NAMALWA (cell line): ENCODE data around the gene NMBR.
A peak's percentile ranks its signal among the peaks of the same experiment; 100 is the strongest.
"Not testable (repeated sequence)": the region's sequence is repeated elsewhere in the genome, so short reads cannot be mapped to it uniquely, and the experiment has no call there.

Experiments used
- DNase-seq: peaks from one replicate; pipeline ENCODE4 v3.0.0-alpha.2; 2015; ENCODE audit warnings: low spot score

Gene NMBR

GRCh38 chr6:142154336-142154735 is 7.4 kb upstream of the NMBR start:
- no peak for DNase-seq

- no peak for DNase-seq
These were observed 6.3 kb upstream of the NMBR start for GRCh38 chr6:142153196-142153595.

DNA sequence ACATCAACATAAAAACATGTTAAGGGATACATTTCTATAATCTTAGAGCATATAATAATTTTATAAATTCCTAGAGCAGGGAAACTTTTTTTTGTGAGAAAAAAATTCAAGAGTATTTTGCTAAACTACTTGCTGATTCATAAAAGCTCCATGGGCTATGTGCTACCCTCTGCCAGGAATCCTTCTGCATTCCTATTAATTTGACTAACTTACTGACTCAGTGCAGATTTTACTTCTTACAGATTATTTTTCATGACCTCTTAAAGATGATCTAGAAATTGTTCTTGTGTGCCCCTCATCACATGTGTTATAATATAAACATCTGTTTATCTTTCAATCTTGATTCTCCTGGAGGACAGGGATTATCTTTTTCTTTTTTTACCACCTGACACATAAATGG is 5.8 kb upstream of the NMBR start:
- DNase-seq = no peak

DNA sequence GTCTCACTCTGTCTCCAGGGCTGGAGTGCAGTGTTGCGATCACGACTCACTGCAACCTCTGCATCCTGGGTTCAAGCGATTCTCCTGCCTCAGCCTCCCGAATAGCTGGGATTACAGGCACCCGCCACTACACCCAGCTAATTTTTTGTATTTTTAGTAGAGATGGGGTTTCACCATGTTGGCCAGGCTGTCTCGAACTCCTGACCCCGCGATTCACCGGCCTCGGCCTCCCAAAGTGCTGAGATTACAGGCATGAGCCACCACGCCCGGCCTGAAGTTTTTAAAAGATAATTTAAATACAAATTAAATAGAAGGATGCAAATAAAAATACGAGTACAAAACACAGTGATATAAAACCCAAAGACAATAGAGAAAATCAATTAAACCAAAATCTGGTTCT is 5.4 kb downstream of the NMBR start:
- not testable (repeated sequence) for DNase-seq

DNA sequence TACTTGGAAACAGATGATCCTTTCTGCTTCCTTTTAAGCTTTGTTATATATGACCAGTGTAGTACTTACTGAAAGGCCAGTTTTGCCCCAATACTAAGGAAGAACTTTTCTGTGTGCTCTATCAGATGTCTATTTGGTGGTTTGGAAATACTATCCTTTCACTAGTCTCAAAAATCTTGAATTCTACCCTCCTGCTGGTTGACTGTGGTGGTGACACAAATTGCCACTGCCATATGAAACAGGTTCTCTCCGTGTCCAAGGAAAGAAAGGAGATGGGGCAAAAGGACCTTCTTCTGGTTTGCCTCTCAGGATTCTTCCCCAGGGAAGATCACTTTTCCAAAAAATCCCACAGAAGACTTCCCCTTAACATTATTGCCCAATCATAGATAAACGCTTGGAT is 8.0 kb downstream of the NMBR start:
- no peak for DNase-seq

- no peak for DNase-seq
These were observed 14.3 kb downstream of the NMBR start, which contains the start of gene GJE1 for GRCh38 chr6:142132625-142133024. Gene GJE1 (plus strand): TSS chr6:142132925. CDS start chr6:142133159, 234 bp downstream.

GRCh38 chr6:142130814-142131213 is 16.1 kb downstream of the NMBR start:
- no peak for DNase-seq

DNA sequence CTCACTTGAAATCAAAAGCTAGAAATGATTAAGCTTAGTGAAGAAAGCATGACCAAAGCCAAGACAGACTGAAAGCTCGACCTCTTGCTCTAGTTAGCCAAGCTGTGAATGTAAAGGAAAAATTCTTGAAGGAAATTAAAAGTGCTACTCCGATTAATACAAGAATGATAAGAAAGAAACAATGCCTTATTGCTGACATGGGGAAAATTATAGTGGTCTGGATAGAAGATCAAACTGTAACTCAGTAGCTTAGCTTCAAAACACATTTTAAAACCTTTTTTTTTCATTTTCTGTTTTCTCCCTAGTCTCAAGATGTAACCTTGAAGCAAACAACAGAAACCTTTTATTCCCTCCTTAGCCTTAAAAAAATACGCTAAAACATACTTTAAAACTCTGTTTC is 25.6 kb downstream of the NMBR start:
- no peak for DNase-seq

DNA sequence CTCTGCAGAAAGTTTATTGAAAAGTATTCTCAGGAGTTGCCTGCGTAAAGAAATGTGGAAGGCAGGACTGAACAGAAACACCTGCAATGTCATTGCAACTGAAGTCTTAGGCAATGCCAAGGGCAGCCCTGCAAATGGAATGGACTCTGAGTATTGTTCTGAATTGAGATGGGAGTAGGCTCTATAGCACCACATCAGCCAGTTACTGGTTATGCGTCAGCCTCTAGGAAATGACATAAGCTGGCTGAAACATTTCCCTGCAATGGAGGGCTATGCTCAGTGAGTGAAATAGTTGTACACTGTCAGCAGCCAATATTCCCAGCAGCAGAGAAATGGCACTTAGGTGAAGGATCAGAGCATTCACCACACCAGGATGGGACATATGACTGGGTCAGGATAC is 28.0 kb downstream of the NMBR start:
- no peak for DNase-seq

GRCh38 chr6:142118328-142118727 is 28.6 kb downstream of the NMBR start:
- no peak for DNase-seq

DNA sequence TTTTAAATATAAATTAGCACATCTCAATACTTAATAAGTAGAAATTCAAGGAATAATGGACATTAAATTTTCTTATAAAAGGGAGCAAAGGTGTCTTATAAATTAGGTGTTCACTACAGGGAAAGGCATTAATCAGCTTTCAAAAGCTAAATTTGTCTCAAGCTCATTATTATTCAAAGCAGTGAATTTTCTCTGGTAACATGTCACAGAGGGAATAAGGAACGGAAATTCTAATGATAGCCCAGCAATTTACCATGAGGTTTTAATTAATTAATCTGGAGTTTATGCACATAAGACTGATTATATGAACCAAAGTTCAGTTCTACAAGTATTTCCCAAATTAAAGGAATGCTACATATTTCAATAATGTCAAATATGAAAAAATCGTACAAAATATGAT is 29.6 kb downstream of the NMBR start:
- no peak for DNase-seq

DNA sequence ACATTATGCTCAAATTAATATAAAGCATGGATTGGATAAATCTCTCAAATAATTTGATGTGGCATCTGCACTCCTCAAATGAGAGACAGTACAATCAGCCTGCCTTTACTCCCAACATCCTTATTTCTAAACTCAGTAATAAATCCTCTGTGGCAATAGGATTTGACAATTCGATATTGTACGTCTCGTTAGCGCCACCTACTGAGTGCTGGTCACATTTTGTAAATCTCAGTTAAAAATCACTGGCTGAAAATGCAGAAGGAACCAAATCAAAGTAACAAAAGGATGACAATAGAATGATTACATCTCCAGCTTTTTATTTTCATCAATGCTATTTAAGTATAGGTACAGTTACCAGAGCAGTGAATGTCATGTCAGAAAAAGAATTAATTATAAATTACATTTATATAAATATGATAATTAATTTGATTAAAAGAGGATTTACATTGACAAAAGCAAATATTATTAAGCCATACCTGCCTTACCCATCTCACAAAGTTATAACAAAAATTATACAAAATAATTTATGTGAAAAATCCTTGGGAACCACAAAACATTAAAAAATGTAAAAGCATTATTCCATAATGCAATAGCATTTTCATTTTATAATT is 34.4 kb downstream of the NMBR start:
- DNase-seq = peak; percentile 80

DNA sequence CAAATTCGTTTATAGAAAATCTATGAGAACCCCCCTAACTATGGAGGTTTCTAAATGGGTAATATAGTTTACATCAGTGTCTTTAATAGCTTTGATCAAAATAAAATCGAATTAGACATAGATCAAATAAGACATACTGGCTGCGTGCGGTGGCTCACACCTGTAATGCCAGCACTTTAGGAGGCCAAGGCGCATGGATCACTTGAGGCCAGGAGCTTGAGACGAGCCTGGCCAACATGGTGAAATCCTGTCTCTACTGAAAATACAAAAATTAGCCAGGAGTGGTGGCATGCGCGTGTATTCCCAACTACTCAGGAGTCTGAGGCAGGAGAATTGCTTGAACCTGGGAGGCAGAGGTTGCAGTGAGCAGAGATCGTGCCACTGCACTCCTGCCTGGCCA is 36.1 kb downstream of the NMBR start:
- DNase-seq = not testable (repeated sequence)

DNA sequence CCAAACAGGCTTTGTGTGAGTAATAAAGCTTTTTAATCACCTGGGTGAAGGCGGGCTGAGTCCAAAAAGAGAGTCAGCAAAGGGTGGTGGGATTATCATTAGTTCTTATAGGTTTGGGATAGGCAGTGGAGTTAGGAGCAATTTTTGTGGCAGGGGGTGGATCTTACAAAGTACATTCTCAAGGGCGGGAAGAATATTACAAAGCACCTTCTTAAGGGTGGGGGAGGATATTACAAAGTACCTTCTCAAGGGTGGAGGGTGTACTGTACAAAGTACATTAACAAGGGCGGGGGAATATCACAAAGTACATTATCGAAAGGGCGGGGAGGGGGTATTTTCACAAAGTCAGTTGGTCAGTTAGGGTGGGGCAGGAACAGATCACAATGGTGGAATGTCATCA is 42.1 kb downstream of the NMBR start:
- not testable (repeated sequence) for DNase-seq

- DNase-seq = no peak
These were observed 58.1 kb downstream of the NMBR start for GRCh38 chr6:142088858-142089216.

DNA sequence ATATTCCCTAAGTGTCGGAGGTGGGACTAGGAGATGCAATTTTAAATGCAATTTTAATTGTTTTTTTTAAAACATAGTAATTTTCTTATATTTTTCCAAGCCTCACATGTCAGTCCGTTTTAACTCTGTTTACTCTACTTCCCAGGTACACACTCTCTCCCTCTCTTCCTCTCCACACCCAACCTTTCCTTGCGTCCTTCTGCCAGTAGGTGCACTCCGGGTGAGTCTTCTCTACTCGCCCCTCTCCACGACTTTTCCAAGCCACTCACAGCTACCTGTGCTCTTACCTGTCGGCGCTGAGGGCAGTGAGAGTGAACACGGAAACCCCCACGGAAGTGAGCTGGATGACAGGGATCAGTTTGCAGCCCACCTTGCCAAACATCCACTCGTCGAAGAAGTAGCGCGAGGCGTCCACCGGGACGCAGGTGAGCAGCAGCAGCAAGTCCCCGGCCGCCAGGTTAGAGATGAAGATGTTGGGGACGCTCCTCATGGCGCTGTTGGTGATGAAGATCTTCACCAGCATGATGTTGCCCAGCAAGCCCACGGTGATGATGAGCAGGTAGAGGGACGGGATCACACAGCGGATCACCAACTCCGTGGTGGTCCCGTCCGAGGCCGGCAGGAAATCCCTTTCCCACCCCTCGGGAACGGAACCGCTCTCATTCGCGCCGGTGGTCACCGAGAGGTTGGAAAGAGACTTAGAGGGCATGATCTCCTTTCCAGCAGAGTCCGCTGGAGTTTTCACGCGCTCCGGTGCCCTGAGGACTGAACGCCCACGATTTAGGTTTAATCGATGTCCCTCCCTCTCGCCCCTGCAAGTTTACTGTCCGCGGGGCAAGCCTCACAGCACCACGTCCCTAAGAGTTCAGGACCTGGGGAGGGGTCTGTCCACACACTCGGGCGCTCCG is 58.7 kb downstream of the NMBR start:
- no peak for DNase-seq

DNA sequence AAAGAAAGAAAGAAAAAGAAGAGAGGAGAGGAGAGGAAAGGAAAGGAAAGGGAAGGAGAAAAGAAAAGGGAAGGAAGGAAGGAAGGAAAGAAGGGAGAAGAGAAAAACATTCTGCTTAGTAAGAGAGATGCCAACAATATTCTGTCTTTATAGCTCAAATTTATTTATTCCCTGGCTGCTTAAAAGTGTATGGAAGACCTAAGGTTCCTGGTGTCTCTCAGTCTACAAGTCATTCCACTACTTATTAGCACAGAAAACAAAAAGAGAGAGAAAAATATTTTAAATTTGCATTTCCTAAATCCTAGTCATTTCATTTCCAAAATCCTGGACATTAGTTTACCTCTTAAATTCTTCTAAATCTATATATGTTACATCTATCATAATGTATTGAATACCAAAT is 67.8 kb downstream of the NMBR start:
- no peak for DNase-seq

DNA sequence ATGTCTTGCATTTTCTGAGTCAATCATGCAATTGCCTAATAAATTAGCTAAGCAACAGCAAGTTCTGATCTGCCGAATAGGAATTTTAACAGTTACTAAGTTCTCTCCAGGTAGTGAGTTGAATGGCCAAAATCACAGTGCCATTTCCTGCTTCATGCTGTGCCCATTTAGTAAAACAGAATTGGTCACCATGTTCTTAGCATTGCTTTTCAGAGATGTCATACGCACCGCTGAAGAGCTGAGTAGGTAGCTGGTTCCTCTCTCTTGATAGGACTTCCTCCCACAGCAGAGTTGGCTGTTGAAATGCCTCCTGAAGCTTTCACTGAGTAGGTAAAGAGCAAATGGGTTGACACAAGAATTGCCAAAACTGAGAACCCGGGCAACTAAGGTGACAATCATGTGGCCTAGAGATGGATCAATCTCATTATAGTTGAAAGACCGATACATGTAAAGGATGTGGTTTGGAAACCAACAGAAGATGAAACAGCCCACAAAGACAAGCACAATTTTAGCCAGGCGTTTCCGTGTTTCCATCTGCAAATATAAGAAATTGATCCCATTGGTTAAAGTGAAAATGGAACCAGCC is 71.3 kb downstream of the NMBR start:
- DNase-seq = no peak

DNA sequence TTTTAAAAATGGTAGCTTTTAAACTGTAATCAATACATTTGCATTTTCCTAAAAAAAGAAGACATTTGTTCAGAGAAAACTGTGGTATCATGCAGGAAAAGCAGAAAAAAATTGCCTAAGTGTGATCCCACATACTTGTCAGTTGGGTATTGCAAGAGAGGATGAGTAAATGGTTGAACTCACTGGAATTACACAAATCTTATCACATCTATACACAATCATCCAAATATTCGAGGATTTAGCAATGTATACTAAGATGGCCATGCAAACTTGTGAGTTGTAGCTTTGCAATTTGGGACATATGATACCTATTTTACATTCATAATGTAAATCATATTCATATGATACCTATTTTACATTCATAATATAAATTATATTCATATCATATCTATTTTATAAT is 72.4 kb downstream of the NMBR start:
- DNase-seq = no peak

DNA sequence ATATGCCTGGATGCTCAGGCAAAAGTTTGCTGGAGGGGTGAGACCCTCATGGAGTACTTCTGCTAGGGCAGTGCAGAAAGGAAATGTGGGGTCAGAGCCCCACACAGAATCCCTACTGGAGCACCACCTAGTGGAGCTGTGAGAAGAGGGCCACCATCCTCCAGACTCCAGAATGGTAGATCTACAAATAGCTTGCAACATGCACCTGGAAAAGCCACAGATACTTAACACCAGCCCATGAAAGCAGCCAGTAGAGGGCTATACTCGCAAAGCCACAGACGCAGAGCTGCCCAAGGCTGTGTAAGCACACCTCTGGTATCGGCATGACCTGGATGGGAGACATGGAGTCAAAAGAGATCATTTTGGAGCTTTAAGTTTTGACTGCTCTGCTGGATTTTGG is 74.9 kb downstream of the NMBR start:
- DNase-seq = peak; percentile 16

- no peak for DNase-seq
These were observed 78.5 kb downstream of the NMBR start for GRCh38 chr6:142068416-142068815.

GRCh38 chr6:142062861-142063260 is 84.1 kb downstream of the NMBR start:
- DNase-seq = not testable (repeated sequence)

DNA sequence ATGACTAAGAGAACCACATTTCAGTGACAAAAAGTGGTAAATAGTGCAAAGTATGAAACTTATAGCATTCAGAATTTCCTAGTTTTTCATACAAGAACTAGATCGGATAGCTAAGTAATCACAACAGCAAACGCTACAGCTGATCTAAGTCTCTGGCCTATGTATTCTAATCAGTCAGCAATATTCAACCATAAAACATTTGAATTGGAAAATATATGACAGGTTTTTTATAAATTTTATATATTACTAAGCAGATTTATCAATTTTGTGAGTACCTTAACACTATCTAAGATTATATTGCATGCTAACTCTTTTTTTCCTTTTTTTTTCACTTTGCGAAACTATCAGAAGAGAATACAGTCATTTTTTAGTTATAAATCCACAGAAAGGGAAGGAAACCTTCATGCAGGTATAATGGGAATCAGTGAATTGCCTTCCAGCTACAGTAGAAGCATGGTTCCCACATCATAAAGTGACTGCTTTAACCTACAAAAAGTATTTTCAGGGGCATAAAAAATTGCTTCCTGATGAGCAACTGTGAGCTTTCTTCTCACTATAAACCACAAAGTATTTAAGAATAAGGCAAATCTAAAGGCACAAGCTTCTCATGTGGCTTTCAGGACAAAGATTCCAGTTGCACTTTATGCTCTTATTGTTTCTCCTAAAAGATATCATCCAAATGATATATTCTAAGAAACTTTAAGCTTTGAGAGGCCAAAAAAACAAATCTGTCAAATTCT is 88.2 kb downstream of the NMBR start:
- DNase-seq = no peak
